GM15510 (cell line): ENCODE measurements around the gene KIF26B.

Experiments used
- POLR2A ChIP-seq: IDR thresholded peaks from 3 replicates; pipeline ENCODE4 v1.6.1; 2011; ENCODE audit warnings: borderline replicate concordance; ENCODE audit not compliant: insufficient read length; ENCODE audit errors: extremely low read depth

The KIF26B gene

DNA sequence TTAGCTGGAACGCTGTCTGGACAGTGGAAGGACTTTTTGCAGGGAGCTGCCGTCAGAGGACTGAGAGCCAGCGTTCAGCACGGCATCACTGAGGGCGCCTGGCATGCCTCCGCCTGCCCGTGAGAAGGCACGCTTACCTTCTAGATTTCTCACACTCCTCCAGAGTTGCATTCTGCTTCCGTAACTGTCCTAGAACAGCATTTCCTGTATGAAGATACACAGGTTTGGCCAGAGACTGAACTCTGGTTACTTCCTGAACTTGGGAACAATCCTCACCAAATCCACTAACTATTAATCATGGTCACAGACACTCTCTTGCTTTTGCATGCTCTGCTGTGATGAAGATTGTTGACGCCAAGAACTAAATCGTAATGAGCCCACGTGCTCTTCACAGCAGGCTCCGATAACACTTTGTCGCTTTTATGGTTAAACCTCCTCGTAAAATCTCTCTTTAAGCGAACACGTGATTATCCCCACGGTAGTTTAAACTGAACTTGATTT, 93.5 kb downstream of the KIF26B start:
- no peak for TF ChIP-seq POLR2A

DNA sequence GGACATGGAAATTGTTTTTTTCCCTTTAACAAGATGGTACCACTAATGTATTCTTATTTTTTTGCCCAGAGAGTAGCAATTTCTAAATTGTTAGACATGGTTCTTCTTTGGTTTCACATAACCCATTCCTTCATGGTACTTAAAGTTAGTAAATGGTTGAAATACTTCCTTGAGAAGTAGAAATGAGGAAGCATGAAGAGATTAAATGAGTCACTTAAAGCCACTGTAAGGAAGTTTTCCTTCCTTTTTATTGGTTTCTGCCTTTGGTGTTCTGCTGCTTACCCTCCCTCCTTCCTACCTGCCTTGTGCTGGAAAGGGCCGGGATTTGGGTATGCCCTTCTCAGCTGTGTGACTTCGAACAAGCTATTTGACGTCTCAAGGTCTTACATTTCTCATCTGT, 101.0 kb downstream of the KIF26B start:
- no peak for TF ChIP-seq POLR2A

DNA sequence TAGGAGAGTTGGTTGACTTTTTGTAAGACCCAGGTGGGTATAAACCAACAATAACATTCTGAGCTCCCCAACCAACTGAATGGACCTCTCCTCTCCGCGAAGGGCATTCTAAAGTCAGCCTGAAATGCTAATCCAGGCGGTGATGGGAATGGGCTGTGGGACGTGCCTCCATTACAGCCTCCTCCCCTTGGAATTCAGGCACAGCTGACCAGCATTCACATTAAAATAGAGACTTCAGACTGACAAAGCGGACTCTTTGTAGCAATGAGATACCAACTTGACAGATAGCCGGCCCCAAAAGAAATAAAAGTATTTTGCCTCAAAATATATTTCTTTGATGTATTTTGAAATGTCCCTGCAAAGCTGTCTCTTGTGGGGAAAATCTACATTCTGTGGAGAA, 101.7 kb downstream of the KIF26B start:
- no peak for TF ChIP-seq POLR2A

DNA sequence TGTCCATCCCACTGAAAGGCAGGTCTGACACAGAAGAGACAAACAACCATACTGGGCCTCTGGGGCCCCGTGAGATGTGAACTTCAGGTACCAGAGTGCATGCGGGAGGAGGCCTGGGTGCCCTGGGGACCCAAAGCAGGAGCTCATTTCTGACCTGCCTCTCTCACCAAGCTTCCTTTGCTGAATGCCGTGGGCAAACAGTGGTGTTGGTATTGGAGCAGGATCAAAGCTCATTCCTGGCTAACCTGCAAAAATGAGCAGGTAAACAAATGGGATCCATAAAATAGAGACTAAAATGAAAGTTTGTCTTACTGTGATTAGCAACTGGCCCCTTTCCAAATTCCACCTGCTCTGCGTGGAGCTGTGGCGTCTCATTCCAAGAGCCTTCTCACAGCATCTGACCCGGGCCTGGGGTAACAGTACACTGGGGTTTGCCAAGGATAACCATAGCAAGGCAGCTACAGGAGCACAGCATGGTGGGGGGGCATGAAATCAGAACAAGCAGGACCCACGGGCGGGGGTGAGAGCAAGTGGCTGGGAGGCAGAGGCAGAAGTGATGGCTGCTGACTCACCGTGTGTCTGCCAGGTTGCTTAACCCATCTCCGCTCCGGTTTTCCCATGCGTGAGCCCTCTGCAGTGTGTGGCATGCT, 103.6 kb downstream of the KIF26B start:
- TF ChIP-seq POLR2A, result no peak

DNA sequence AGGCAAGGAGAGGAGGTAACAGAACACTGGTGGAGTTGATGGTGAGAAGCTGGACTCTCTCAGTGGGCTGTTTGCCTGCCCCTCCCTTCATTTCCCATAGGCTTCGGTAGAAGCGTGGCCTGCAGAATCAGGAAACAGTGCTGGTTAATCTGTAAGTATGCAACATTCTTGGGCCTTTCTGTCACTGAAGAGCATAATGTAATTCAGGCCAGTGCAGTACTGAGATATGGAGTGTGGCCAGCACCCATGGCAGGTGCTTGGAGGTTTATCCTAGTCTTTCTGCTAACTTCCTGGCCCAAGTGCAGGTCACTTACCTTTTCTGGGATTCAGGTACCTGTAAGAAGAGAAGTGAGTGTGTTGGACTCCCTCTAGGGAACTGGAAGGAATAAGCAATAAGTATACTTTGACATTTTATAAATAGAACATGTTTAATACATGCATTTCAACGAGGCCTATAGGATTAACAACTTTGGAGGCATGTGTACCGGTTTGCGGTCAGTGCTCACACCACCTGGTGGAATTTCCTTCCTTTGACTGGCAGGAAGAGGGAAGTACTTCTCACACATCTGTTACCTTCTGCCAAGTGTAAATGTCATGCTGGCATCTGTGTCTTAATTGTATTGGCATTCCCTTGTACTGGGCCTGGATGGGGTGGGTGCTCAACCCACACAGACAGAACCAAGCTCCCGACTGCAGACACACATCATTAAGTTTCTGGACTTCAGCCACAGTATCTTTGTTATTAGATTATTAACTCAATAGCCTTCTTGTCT, 105.5 kb downstream of the KIF26B start:
- no peak for TF ChIP-seq POLR2A

DNA sequence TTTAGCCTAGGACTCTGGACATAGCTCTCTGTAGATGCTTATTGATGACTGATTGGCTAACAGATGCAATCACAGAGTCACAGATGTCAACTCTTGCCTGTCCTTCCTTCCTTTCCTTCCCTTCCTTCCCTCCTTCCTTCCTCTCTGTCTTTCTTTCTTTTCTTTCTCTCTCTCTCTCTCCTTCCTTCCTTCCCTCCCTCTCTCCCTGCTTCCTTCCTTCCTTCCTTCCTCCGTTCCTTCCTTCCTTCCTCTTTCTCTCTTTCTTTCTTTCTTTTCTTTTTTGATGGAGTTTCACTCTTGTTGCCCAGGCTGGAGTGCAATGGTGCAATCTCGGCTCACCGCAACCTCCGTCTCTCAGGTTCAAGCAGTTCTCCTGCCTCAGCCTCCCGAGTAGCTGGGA, 106.1 kb downstream of the KIF26B start:
- TF ChIP-seq POLR2A, result no peak

DNA sequence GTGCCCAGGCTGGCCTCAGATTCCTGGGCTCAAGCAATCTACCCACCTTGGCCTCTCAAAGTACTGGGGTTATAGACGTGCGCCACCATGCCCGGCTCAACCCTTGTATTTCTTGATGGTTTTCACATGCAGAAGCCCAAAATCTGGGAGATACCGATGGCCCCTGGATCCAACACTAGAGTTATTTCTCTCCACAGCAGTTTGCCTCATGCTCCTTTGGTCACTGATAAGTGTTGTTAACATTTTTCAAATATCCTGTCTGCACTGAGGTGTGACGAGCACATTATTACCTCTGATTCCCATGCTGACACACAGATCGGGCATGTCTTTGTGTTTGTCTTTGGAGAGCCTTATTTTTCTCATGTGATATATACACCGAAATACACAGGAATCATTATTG, 107.0 kb downstream of the KIF26B start:
- TF ChIP-seq POLR2A, result no peak

DNA sequence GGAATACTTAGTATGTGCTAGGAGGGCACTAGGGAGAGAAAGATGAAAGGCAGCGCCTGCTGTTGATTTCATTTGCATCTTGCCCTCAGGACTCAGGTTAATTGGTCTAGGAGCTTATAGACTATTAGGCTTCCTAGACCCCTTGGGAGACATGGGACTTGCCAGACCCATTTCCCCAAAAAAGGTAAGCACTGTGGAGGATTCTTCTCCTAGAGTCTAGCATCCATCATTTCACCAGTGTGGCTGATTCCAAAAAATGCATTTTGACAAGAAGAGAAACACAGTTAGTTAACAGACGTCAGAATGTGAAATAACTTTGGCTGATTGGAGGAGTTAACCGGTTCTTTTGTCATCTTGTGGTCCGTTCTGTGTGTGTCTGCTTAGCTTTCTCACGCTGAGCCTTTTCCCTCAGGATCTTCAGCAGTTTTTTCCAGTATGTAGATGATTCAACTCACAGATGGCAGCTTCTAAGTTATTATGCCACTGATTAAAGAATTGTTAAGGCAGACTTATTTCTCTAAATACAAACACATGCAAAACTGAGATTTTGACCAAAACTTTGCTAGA, 108.8 kb downstream of the KIF26B start:
- no peak for TF ChIP-seq POLR2A

DNA sequence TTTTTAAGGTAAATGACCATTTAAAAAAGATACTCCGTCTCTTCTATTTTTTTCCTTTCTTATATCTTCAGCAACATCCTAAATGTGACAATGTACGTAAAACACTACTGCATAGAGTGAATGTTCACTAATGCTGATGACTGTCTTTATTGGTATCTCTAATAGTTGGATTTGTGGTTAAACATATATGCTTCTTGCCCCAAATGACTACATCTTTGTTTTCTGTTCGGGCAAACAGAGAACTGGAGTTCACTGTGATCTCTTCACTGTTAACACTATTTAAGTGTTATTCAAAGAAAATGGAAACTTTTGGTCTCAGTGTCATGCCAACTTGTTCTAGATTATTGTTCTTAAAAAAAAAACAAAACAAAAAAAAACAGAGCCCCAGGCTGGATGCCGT, 109.4 kb downstream of the KIF26B start:
- no peak for TF ChIP-seq POLR2A

DNA sequence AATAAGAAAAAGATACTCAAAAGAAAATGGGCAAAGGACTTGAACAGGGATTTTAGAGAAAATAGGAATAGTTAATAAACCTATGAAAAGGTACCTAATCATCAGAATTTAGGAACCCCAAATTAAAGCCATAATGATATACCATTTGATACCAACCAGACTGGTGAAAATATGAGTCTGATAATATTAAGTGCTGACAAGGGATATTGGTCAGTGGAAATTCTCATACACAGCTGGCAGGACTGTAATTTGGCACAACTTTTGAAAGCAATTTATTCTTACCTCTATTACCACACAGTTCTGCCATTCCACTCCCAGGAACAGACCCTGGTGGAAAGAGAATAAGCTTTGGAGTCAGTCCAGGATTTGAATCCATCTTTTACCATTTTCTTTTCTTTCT, 111.3 kb downstream of the KIF26B start:
- no peak for TF ChIP-seq POLR2A

DNA sequence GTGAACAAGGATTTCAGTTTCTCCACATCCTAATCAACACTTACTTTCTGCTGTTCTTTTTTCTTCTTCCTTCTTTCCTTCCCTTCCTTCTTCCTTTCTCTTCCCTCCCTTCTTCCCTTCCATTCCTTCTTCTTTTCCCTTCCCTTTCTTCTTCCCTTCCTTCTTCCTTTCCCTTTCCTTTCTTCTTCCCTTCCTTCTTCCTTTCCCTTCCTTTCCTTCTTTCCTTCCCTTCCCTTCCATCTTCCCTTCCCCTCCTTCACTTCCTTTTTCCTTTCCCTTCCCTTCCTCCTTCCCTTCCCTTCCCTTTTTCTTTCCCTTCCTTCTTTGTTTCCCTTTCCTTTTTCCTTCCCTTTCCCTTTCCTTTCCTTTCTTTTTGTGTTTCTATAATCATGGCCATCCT, 115.3 kb downstream of the KIF26B start:
- no peak for TF ChIP-seq POLR2A

DNA sequence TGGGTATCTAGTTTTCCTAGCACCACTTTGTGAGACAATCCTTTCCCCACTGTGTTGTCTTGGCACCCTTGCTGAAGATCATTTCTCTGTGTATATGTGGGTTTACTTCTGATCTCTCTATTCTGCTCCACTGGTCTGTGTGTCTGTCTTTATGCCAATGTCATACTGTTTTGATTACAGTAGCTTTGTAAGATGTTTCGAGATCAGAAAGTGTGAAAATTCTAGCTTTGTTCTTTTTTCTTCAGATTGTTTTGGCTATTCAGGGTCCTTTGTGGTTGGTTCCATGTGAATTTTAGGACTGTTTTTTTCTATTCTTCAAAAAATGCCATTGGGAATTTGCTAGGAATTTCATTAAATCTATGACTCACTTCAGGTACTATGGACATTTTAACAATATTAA, 116.2 kb downstream of the KIF26B start:
- TF ChIP-seq POLR2A, result no peak

DNA sequence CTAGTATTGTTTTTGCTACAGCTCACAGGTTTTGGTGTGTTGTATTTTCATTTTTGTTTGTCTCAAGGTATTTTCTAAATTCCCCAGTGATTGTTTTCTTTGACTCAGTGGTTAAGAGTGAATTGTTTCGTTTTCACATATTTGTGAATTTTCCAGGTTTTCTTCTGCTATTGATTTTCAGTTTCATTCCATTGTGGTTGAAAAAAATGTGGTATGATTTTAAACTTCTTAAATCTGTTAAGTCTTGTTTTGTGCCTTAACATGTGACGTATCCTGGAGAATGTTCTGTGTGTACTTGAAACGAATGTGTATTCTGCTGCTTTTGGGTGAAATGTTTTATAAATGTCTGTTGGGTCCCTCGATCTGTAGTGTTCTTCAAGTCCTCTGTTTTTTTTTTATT, 117.9 kb downstream of the KIF26B start:
- TF ChIP-seq POLR2A, result no peak

DNA sequence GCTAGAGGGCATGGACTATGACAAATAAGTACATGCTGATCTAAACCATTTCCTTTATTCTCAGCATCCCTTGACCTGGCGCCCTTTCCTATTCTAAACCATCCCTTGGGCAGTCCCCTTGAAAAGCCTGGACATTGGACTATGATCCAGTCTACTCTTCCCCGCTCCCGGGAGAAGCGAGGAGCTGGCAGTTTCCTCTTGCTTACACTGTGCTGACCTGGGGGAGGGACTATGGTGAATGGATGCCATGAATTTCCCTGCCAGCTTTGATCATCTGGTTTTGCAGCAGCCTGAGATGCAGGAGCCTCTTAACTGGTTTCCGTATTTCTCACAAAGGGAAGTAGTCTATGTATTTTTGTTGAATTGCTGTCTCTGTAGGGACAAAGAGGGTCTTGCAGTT, 121.7 kb downstream of the KIF26B start:
- no peak for TF ChIP-seq POLR2A

DNA sequence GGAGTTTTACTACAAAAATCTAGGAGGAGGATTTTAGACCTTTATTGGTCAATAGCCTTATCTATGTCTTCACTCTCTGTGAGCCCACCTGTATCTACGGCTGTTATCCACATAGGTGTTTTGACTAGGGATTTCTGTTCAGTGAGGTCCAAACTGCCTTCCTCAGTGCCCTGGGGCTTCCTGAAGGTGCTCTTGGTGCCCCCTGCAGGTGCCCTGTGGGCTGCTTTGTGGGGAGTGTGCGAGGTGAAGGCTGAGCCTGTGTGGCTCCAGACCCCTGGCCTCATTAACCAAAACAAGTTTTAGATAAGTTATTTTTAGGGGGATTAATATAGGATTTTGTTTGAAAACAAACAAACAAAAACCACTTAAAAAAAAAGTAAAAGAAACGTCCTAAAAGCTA, 122.5 kb downstream of the KIF26B start:
- TF ChIP-seq POLR2A, result no peak

DNA sequence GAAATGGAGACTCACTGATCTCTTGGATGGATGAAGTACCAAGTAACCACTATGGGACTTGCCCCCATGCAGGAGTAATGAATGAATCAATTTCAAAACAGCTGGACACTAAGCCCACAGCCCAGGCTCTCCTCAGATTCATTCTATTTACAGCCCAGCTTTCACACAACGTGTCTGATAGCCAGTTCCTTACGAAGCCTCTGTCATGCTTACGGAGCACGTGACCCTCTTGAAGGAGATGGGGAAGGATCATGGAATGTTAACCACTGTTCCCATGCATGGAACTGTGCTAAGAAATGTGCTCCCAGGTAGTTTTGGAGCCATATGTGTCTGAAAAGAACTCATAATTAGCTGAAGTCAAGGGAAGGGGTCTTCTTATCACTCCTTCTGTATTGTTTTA, 124.1 kb downstream of the KIF26B start:
- no peak for TF ChIP-seq POLR2A
